Hematopoietic multipotent progenitor cell treated with erythropoietin and hydrocortisone succinate and interleukin-3 and kit ligand, for 4 days (in vitro differentiated cells): ENCODE results near the gene UBE2E1.
A peak's percentile ranks its signal among the peaks of the same experiment; 100 is the strongest.

ENCODE experiments used
- DNase-seq: peaks from one replicate; pipeline ENCODE4 v3.0.0-alpha.2; 2015

Gene UBE2E1

DNA sequence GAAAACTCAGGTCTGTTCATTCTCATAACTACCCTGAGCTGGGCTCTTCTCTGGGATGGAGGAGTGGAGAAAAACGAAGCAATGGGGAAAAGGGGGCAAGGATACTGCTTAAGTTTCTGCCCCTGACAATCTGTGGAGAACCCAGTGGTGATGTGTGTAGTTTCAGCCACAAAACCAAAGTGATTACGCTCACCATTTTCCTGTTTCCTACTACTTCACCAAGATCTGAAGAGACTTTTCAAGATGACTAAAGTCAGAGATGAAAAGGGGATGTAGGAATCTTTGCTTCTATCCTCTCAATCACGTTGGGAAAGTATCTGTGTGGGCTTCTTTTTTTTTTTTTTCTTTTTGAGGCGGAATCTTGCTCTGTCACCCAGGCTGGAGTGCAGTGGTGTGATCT lies 8.3 kb upstream of the UBE2E1 start:
- no peak for DNase-seq

DNA sequence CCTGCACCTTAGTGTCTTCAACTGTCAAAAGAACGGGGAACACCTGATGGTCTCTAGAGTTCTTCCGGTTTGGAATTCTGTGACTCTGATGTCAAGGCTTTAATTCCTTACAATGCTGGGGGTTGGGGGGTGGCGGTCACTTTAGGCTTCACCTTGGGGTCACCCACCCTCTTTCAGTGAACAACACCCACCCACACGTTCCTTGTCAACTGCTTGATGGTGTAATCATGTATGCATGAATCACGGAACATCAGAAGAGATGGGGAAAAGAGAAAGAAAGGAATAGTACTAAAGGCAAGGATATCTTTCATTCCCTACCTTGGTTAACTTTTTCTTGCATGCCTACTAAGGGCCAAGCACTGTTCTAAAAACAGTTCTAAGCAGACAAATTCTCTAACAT lies 7.3 kb upstream of the UBE2E1 start:
- no peak for DNase-seq

DNA sequence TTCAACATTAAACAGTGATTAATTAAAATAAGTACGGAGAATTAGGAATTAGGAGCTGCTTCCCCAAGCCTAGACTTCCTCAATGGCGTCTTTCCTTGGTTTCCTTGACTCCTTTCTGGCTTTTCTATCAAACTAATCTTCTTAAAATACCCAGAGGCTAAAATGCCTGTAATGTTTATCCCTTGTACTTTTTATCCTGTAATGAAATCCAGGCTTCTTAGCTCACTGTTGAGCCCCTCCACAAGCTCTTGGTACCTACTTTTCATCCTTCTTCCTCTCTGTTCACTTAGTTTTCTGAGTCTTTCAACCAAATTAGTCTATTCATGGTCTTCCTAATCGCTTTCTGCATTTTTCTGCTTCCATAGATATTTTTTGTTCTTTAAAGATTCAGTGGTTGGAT lies 6.9 kb upstream of the UBE2E1 start:
- no peak for DNase-seq

DNA sequence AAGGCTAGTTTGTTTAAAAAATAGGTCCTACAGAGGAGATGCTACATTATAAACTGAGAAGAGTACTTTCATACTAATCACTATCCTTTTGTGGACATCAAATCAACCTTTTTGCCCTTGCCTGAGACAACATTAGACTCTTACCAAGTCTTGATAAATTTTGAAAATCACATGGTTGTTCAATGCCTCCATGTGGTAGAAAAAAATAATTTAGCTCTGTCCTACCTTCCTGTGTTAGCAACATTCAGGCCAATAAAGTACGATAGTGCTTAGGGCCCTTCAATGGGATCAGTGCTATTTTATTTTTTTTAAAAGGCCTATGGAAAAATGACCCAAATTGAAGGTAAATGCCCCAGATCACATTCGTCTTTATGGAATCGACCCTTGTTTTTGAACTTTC lies 5.0 kb upstream of the UBE2E1 start:
- peak; percentile 62 for DNase-seq

DNA sequence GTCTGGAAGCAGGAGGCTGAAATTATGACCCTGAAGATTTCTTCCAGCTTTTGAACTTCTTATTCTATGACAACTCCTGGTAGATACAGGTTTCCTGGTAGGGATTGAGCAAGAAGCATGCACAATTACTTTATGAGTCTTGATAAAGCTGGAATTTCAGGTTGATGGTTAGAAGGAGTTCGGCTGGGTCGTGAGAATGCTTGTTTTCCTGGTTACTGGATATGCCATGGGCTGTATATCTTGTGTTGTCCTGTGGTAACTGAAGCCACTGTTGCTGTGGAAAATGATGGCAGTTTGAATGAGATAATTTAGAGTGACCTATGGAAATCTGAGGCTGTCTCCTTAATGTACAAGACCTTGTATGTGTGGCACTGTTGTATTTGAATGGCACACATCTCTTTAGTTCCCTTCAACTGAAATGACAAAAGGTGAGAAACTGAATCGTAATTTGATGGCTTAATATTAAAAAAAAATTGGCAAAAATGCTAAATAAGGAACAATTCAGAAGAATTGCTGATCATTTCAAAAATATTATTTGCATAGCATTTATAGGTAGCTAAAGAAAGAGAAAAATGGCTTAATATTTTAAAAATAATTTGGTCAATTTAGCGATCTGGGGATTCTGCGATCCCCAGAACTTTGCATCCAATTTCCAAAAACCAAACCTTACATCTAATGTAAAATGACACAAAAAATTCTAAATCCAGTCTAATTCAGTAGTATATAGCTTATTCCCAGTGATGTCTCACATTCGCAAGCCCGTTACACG lies 1.1 kb upstream of the UBE2E1 start:
- no peak for DNase-seq

DNA sequence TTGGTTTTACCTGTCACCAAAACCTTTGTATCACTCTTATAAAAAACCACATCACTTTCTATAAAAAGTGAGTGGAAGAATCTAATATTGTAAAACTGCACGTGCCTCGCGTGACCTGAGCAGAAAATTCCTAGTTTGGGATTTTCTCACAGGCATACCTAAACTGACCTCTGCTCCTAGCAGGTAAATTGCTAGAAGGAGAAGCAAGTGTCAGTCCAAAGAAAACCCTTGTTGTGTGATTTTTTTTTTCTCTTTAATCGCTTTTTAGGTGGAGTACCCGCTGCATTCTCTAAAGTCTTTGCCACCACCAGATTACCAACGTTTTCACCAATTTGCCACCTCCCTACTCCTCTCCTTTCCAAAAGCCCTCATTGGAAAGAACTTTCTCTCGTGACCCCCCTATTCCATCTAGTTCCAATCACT lies 534 bp upstream of the UBE2E1 start:
- no peak for DNase-seq

DNA sequence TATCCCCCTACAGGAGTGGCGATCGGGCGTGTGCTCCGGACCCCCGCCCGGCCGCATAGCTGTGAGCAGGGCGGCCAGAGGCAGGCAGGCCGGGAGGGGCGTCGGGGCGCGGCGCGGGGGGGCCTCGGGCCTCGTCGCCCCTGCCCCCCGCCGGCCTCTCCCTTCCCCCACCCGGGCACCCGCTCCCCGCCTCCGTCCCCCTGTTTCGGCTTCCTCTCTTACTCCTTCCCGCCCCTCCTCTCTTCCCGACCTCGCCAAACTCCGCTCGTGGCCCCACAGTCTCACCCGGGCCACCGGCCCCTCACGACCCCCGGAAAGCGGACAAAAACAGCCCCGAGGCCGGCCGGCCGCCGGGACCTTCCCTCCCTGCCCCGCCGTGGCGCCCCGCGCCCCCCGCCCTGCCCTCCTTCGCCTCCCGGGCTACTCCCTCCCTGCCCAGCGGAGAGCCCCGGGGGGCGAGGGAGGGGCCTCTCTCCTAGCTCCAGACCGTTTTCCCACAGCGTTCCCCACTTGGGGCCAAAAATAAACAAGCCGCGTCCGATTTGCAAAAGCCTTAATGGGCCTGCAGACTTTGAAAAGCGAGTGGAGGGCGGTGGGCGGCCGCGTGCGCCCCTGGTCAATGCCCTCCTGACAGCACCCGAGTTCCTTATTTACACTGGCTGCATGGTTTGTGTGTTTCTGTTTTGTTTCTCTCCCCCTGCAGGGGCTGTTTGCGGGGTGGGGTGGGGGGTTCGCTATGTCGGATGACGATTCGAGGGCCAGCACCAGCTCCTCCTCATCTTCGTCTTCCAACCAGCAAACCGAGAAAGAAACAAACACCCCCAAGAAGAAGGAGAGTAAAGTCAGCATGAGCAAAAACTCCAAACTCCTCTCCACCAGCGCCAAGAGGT lies 1.0 kb downstream of the UBE2E1 start:
- peak; percentile 44 for DNase-seq

DNA sequence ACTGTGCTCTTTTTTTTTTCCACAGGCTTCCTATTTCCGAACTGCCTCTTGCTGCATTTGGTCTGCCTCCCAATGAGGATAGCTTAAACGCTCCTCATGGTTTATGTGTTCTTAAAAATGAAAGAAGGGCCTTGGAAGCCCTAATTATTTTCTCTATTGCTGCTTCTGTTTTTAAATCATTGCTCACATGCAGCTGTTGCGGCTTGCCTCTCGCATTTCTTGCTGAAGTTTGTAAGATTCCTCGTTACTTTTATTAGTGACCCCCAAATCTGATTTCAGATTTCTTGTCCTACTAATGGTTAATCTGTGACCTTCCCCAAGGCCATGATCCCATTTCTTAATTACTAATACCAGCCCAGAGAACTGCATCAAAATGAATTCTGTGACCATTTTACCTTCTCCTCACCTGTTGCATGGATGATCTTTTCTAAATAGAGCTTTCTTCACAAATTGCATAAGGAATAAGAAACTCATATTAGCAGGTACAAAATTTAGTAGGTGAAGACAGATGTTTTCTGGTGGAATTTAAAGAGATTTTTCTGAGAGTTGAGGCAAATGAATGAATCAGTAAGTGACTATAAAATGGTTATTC lies 1.8 kb downstream of the UBE2E1 start:
- DNase-seq: no peak

DNA sequence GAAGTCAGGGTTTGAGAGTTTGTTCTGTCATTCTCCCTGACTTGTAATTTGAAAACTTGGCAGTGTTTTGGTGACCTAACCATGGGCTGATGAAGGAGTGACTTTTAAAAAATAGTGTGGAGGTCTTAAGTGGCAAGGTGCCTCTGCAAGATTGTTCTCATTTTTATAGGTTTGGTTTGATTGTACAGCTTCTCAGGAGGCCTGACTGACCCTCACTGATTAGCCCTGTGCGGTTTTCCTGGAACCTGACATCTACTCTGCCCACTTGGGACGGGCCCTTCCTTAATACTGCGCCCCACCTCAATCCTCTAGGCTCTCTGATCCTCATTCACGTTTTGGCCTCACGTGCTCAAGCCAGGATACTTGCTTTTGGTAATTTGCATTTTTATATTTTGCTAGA lies 2.8 kb downstream of the UBE2E1 start:
- peak; percentile 93 for DNase-seq

DNA sequence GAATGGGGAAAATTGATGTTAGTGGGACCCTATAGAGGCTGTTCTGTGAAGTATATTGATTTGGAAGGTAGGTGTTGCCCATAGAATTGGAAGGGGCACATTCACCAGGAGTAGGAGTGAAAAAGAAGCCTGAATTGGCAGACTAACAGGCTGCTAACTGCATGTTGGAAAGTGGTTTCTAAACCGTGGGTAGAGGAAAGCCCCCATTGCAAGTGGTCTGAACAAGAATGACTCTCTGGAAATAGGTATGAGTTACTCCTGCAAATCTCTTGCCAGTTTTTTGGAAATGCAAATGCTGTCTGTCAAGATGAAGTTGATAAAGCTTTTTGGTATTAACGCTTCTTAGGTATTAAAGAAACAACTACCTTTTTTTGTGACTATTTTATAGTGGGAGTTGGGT lies 3.5 kb downstream of the UBE2E1 start:
- no peak for DNase-seq

DNA sequence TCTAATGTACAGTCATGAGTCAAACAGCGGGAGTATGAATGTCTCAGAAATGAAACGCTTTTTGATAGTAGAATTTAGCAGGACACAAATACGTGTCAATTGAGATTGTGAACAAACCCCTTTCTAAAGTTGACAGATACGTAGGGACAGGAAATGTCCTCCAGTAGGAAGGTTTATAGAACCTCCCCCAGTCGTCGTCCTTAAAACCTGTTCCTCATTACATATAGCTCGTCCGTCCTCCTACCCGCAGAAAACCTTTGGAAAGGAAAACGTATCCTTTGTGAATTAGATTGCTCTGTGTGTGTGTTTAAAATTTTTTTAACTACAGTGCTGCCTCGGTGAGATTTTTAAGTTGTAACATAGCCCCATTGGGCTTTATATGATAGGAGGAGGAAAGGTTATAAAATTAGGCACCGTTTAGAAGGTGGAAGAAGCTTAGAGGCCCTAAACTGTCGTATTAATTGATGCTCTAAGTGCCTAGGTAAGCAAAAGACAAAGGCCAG lies 4.1 kb downstream of the UBE2E1 start:
- peak; percentile 61 for DNase-seq

DNA sequence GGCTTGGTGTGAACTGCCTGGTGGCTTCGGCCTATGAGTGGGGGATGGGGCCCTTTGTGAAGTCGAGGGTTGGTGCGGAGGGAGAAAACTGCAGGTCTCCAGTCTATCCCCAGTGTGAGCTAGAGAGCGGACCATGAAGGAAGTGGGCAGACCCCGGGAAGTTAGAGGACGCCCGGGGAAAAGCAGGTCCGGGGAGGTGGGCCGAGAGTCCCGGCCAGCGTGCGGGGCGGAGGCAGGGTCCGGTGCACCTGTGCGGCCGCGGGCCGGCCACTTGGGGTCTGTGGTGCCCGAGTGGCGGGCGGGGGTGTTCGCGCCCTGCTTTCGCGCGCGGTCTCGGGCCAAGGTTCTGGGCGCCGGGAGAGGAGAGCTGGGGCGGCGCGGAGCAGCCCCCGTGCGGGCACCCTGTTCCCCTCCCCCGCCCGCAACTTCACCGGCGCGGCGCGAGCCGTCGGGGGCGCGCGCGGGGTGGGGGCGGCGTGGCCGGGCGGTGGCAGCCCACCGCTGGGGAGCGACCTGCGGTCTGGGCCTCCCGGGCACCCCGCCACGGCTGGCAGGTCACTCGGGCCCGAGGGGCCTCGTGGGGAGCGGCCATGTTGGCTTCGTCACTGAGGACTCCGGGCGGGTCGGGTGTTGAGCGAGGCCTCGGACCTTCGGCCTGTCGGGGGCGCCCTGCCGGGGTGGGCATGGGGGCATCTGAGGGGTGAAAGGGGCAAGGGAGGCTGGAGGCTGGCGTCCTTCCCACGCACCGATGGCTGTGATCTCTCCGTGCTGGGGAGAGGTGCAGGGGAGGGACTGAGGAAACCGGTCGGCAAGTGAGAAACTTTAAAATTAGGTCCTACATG lies 4.8 kb downstream of the UBE2E1 start:
- DNase-seq: peak; percentile 83

DNA sequence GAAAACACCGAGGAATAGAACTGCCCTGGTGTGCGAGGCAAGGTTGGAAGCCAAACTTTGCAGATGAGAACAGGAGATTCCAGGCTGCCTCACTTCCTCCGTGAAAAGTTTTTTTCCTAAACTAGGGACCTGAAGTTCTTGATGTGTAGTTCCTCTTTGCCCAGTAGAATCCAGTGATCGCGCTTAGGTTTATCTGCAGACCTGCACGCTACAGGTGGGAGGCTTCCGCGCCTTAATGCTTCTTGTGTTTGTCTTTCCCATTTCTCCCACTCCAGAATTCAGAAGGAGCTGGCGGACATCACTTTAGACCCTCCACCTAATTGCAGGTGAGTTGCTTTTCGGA lies 5.4 kb downstream of the UBE2E1 start:
- DNase-seq: no peak

DNA sequence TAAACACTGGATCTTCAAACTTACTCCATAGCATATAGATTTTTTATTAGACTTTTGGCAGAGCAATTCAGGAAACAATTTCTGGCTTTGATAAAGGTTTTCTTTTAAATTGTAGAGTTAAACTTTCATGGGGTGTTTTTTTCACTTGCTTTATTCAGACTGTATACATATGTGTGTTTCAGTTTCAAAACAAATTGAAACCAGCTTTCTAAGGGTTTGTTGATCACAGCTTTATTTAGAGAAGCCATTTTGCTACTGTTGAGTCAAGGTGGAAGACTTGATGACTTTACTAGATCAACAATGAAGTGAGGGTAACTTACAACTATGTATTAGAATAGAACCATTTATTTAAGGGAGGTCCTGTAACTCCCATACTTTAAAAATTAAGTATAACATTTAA lies 6.2 kb downstream of the UBE2E1 start:
- no peak for DNase-seq

DNA sequence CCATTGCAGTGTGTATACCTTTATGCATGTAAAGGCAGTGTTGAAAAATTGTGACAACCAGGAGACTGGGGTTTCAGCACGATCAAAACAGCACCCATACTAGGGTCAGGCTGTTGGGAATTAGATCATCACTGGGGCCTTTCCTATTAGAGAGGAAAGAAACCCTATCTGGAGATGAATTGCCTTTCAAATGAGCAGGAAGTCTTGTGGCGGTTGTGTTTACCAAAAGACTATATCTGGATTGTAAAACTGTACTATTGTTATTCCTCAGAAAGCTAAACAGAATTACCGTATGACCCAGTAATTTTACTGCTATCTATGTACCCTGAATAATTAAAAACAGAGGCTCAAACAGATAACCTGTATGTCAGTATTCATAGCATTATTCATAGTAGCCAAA lies 10.1 kb downstream of the UBE2E1 start:
- DNase-seq: no peak

DNA sequence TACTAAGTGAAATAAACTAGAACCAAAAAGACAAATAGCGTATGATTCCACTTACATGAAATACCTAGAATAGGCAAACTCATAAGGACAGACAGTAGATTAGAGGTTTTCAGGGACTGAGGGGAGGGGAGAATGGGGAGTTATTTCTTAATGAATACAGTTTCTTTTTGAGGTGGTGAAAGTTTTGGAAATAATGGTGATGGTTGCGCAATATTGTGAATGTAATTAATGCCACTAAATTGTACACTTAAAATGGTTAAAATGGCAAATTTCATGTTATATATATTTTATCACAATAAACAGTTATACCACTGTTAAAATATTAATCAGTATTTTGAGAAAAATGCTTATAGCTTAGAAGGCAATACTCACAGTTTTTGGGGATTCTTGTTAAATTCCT lies 11.0 kb downstream of the UBE2E1 start:
- no peak for DNase-seq

DNA sequence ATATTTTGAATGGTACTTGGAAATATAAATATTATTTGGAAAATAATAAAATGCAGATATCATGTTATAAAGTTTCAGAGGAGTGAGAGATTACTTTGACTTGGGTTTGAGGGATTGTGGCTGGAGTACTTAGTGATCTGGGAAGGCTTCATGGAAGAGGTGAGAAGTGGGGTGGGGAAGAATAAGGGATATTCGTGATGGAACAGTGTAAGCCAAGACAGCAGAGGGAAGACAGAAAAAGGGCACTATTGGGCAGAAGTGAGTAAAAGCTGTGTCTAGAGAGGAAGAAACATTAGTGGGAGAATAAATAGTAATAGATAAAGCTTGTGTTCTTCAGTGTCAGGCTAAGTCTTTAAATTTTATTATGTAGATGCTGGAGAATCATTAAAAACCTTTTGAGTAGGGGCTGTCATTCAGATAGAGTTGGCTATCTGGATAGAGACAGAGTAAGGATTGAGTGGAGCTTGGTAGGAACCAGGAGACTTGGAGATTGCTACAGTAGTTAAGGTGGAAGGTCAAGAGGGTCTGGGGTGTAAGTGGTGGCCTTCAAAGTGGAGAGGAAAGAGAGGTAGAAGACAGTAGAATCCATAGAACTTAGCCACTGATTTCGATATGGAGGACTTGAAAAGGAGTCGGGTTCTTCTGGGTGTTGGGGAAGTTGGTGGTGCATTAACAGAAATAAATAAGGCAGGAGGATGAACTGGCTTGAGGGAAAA lies 11.9 kb downstream of the UBE2E1 start:
- no peak for DNase-seq

DNA sequence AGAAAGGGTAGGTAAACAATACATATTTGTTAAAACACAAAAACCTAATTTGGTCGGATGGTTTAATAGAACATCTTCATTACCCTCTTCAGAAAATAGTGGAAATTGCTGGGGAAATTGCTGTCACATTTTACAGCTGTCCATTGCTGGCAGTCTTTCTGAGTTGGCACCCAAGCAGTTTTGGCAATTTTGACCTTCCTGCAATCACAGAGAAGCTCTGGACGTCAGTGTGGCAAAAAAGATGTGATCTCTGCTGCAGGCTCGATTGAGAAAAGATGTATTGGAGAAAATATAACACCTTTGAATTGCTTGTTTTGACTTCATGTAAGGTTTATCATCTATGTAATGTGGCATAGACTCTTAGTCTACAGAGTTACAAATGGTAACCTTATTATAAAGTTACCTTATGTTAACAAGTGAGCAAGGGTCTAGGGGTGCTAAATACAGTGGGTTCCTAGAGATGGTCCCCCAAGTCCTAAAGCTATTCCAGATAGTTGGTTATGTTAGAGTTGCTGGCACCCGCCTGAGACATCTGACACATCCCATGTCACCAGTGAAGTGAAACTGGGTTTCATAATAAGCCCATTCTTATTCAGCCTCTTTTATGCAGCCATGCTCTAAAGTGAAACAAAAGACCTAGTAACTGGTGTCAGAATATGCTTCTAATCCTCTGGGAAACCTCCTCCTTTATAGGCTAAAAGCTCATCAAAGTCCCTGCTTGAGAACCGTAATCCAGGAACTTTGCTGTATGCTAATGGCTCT lies 14.0 kb downstream of the UBE2E1 start:
- no peak for DNase-seq

DNA sequence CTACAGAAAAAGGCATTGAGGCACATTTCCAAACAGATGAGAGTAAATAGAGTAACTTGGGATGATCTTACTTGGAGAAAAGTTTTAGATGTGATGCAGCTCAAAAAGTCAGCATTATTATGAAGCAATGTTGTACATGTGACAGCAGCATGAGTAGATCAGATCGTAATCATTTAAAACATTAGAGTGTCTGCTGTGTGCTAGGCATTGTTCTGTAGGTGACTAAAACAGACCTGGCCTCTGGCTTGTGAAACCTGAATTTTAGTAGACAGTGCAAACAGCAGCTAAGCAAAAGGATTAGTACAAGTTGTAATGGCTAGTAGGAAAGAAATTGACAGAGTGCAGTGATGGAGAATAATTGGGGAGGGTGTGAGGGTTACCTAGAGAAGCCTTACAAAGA lies 15.1 kb downstream of the UBE2E1 start:
- DNase-seq: no peak

DNA sequence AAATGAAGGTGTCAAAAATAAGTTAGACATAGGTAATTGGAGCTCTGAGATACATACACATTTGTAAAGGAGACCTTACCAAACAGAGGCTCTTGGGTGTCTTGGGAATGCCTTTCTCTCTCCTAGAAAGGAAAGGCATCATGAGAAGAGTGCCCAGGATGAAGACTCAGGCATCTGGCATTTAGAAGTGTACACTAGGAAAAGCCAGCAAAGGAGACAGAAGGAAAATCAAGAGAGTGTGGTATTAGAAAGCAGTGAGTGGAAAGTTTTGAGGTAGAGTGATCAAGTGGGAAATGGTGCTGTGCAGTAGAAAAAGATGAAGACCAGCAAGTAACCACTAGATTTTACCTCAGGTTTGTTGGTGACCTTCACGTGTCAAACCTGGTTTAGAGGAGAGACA lies 16.1 kb downstream of the UBE2E1 start:
- no peak for DNase-seq

DNA sequence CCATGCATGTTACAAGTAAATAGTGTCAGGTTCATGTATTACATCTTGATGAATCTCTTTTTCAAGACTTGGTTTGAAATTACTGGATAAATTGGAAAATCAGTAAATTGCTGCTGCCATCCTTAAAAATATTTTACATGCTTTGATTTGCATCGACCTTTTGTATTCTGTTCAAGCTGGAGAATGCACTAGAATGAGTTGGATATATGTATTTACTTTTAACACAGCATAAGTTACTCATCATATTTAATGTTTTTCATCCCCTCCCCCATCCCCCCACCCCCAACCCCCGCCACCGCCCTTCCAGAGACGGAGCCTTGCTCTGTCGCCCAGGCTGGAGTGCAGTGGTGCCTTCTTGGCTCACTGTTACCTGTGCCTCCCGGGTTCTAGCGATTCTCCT lies 16.8 kb downstream of the UBE2E1 start:
- DNase-seq: no peak
